SK-N-SH (cell line): ENCODE measurements around the gene TMCO4.

Experiments
- CHD2 ChIP-seq: fragments of 150-350 bp; IDR thresholded peaks from 2 replicates; pipeline ENCODE4 v1.6.1; 2018; ENCODE audit warnings: low read length; ENCODE audit not compliant: partially characterized antibody
- EP300 ChIP-seq, 2 experiments: IDR thresholded peaks; 2 replicates each; pipeline versions ENCODE4 v1.4.0 to v1.6.1; 2012; ENCODE audit warnings: borderline replicate concordance in 1 of 2, low read depth in 1 of 2, low read length in 1 of 2
- EZH2phosphoT487 ChIP-seq: fragments of 200-600 bp; sonication (generic); IDR thresholded peaks from 2 replicates; pipeline ENCODE4 v1.6.1; 2017; ENCODE audit warnings: low read depth, mixed run types, mild to moderate bottlenecking, antibody characterized with exemption, moderate library complexity, borderline replicate concordance
- NFIC ChIP-seq: IDR thresholded peaks from 2 replicates; pipeline ENCODE4 v1.4.0; 2012; ENCODE audit warnings: borderline replicate concordance
- NRF1 ChIP-seq: IDR thresholded peaks from 2 replicates; pipeline ENCODE4 v1.6.1; 2012; ENCODE audit warnings: low read depth, mild to moderate bottlenecking, low read length
- POLR2AphosphoS5 ChIP-seq: IDR thresholded peaks from 2 replicates; pipeline ENCODE4 v1.6.1; 2012; ENCODE audit warnings: low read depth, low read length
- RAD21 ChIP-seq: IDR thresholded peaks from 2 replicates; pipeline ENCODE4 v1.6.1; 2012; ENCODE audit warnings: mild to moderate bottlenecking, low read length
- TAF1 ChIP-seq: IDR thresholded peaks from 2 replicates; pipeline ENCODE4 v1.6.1; 2012; ENCODE audit warnings: low read depth, mild to moderate bottlenecking, low read length, moderate library complexity, borderline replicate concordance
- TF ChIP-seq, protein P1 (sequence below): fragments of 200-600 bp; sonication (generic); IDR thresholded peaks from 2 replicates; pipeline ENCODE4 v1.6.1; 2017; ENCODE audit warnings: antibody characterized with exemption, mild to moderate bottlenecking, moderate library complexity
- TF ChIP-seq, protein P2 (sequence below): IDR thresholded peaks from 2 replicates; pipeline ENCODE4; 2012
- TF ChIP-seq, protein P3 (sequence below): IDR thresholded peaks from 2 replicates; pipeline ENCODE4 v1.6.1; 2012; ENCODE audit warnings: mild to moderate bottlenecking, low read depth, low read length, moderate library complexity
- TF ChIP-seq, protein P4 (sequence below): IDR thresholded peaks from 2 replicates; pipeline ENCODE4 v1.4.0; 2012; ENCODE audit warnings: low read depth, borderline replicate concordance
- TF ChIP-seq, protein P5 (sequence below): fragments of 150-350 bp; IDR thresholded peaks from 2 replicates; pipeline ENCODE4 v1.6.1; 2017; ENCODE audit warnings: antibody characterized with exemption, low read length, low read depth, borderline replicate concordance
- TF ChIP-seq, protein P6 (sequence below): IDR thresholded peaks from 2 replicates; pipeline ENCODE4 v1.4.0; 2012; ENCODE audit warnings: low read depth

DNA sequence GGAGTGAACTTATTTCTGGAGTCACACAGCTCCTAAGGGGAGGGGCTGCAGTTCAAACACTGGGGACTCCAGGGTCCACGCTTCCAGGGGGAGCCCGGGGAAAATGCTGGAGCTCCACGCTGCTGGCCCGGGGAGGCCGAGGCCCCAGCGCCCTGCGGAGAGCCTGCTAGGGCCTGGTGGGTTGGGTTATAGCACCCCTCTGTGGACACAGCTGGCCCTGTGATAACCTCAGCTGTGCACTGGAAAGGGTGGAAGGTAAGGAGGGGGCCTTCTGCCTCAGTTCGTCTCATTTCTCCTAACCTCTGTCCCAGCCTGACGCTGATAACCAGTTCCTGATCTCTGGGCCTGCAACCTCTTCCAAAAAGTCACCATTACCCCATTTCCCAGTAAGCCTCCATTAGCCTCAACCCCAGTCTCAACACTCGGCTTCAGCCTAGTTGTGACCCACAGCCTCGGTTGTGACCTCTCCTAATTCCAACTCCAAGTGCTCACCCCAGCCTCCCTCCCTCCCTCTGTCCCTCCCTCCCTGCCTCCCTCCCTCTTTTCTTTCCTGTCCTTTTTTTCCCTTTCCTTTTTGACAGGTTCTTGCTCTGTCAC lies 148.5 kb downstream of the TMCO4 start:
- TF ChIP-seq TAF1, result no peak
- TF ChIP-seq, protein P1, sequence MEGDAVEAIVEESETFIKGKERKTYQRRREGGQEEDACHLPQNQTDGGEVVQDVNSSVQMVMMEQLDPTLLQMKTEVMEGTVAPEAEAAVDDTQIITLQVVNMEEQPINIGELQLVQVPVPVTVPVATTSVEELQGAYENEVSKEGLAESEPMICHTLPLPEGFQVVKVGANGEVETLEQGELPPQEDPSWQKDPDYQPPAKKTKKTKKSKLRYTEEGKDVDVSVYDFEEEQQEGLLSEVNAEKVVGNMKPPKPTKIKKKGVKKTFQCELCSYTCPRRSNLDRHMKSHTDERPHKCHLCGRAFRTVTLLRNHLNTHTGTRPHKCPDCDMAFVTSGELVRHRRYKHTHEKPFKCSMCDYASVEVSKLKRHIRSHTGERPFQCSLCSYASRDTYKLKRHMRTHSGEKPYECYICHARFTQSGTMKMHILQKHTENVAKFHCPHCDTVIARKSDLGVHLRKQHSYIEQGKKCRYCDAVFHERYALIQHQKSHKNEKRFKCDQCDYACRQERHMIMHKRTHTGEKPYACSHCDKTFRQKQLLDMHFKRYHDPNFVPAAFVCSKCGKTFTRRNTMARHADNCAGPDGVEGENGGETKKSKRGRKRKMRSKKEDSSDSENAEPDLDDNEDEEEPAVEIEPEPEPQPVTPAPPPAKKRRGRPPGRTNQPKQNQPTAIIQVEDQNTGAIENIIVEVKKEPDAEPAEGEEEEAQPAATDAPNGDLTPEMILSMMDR, result peak; percentile 69
- TF ChIP-seq, protein P2, sequence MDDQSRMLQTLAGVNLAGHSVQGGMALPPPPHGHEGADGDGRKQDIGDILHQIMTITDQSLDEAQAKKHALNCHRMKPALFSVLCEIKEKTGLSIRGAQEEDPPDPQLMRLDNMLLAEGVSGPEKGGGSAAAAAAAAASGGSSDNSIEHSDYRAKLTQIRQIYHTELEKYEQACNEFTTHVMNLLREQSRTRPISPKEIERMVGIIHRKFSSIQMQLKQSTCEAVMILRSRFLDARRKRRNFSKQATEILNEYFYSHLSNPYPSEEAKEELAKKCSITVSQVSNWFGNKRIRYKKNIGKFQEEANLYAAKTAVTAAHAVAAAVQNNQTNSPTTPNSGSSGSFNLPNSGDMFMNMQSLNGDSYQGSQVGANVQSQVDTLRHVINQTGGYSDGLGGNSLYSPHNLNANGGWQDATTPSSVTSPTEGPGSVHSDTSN, result no peak
- TF ChIP-seq, protein P3, sequence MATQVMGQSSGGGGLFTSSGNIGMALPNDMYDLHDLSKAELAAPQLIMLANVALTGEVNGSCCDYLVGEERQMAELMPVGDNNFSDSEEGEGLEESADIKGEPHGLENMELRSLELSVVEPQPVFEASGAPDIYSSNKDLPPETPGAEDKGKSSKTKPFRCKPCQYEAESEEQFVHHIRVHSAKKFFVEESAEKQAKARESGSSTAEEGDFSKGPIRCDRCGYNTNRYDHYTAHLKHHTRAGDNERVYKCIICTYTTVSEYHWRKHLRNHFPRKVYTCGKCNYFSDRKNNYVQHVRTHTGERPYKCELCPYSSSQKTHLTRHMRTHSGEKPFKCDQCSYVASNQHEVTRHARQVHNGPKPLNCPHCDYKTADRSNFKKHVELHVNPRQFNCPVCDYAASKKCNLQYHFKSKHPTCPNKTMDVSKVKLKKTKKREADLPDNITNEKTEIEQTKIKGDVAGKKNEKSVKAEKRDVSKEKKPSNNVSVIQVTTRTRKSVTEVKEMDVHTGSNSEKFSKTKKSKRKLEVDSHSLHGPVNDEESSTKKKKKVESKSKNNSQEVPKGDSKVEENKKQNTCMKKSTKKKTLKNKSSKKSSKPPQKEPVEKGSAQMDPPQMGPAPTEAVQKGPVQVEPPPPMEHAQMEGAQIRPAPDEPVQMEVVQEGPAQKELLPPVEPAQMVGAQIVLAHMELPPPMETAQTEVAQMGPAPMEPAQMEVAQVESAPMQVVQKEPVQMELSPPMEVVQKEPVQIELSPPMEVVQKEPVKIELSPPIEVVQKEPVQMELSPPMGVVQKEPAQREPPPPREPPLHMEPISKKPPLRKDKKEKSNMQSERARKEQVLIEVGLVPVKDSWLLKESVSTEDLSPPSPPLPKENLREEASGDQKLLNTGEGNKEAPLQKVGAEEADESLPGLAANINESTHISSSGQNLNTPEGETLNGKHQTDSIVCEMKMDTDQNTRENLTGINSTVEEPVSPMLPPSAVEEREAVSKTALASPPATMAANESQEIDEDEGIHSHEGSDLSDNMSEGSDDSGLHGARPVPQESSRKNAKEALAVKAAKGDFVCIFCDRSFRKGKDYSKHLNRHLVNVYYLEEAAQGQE, result no peak
- peak; percentile 92 for TF ChIP-seq RAD21
- TF ChIP-seq, protein P4, sequence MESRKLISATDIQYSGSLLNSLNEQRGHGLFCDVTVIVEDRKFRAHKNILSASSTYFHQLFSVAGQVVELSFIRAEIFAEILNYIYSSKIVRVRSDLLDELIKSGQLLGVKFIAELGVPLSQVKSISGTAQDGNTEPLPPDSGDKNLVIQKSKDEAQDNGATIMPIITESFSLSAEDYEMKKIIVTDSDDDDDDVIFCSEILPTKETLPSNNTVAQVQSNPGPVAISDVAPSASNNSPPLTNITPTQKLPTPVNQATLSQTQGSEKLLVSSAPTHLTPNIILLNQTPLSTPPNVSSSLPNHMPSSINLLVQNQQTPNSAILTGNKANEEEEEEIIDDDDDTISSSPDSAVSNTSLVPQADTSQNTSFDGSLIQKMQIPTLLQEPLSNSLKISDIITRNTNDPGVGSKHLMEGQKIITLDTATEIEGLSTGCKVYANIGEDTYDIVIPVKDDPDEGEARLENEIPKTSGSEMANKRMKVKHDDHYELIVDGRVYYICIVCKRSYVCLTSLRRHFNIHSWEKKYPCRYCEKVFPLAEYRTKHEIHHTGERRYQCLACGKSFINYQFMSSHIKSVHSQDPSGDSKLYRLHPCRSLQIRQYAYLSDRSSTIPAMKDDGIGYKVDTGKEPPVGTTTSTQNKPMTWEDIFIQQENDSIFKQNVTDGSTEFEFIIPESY, result no peak
- TF ChIP-seq EP300 (IDR thresholded peaks at IDR 0.05; ENCODE audit: borderline replicate concordance in 1 of 2, low read depth in 1 of 2, low read length in 1 of 2), result no peak
- no peak for TF ChIP-seq CHD2
- TF ChIP-seq, protein P5, sequence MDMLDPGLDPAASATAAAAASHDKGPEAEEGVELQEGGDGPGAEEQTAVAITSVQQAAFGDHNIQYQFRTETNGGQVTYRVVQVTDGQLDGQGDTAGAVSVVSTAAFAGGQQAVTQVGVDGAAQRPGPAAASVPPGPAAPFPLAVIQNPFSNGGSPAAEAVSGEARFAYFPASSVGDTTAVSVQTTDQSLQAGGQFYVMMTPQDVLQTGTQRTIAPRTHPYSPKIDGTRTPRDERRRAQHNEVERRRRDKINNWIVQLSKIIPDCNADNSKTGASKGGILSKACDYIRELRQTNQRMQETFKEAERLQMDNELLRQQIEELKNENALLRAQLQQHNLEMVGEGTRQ, result no peak
- TF ChIP-seq, protein P6, sequence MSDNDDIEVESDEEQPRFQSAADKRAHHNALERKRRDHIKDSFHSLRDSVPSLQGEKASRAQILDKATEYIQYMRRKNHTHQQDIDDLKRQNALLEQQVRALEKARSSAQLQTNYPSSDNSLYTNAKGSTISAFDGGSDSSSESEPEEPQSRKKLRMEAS, result no peak
- TF ChIP-seq EZH2phosphoT487, result no peak
- TF ChIP-seq NRF1, result no peak
- TF ChIP-seq NFIC, result no peak
- TF ChIP-seq POLR2AphosphoS5, result no peak
